HG03575 (cell line): Measurements from ENCODE around the gene CAPZA3.
"Not testable (repeated sequence)": the region's sequence is repeated elsewhere in the genome, so short reads cannot be mapped to it uniquely, and the experiment has no call there.

Source experiments
- ATAC-seq: cut with Tn5 transposase; IDR thresholded peaks from one replicate; pipeline ENCODE4 v1.9.1; 2021; ENCODE audit not compliant: unreplicated experiment, insufficient number of reproducible peaks, low FRiP score; ENCODE audit errors: extremely low read depth

The CAPZA3 gene

GRCh38 chr12:18737819-18738218, at the start of gene CAPZA3, which contains the start of gene PLCZ1:
Gene CAPZA3 (plus strand): TSS chr12:18738119. CDS start chr12:18738269, 150 bp downstream.
Gene PLCZ1 (minus strand): TSS chr12:18738012. CDS start chr12:18737371, 641 bp downstream.
- ATAC-seq = no peak

- no peak for ATAC-seq
Observed at GRCh38 chr12:18689771-18690170, 48.1 kb upstream of the CAPZA3 start.

GRCh38 chr12:18690653-18691052, 47.3 kb upstream of the CAPZA3 start:
- ATAC-seq = no peak

- not testable (repeated sequence) for ATAC-seq
Observed at GRCh38 chr12:18693986-18694385, 43.9 kb upstream of the CAPZA3 start.

GRCh38 chr12:18696971-18697602, 40.8 kb upstream of the CAPZA3 start:
- ATAC-seq = no peak

GRCh38 chr12:18700271-18700670, 37.6 kb upstream of the CAPZA3 start:
- ATAC-seq = no peak

GRCh38 chr12:18703321-18703720, 34.6 kb upstream of the CAPZA3 start:
- no peak for ATAC-seq

- no peak for ATAC-seq
Observed at GRCh38 chr12:18703911-18704310, 34.0 kb upstream of the CAPZA3 start.

- no peak for ATAC-seq
Observed at GRCh38 chr12:18706798-18707197, 31.1 kb upstream of the CAPZA3 start.

- ATAC-seq = no peak
Observed at GRCh38 chr12:18716236-18716635, 21.7 kb upstream of the CAPZA3 start.

- no peak for ATAC-seq
Observed at GRCh38 chr12:18718462-18718861, 19.5 kb upstream of the CAPZA3 start.

- no peak for ATAC-seq
Observed at GRCh38 chr12:18719922-18720510, 17.9 kb upstream of the CAPZA3 start.

GRCh38 chr12:18720690-18721089, 17.2 kb upstream of the CAPZA3 start:
- no peak for ATAC-seq

GRCh38 chr12:18721452-18721851, 16.5 kb upstream of the CAPZA3 start:
- no peak for ATAC-seq

- no peak for ATAC-seq
Observed at GRCh38 chr12:18723752-18724151, 14.2 kb upstream of the CAPZA3 start.

GRCh38 chr12:18731156-18731555, 6.8 kb upstream of the CAPZA3 start:
- no peak for ATAC-seq

GRCh38 chr12:18747895-18748294, 10.0 kb downstream of the CAPZA3 start:
- no peak for ATAC-seq

GRCh38 chr12:18749386-18749957, 11.6 kb downstream of the CAPZA3 start:
- no peak for ATAC-seq

GRCh38 chr12:18750085-18750484, 12.2 kb downstream of the CAPZA3 start:
- ATAC-seq = no peak

GRCh38 chr12:18751866-18752265, 13.9 kb downstream of the CAPZA3 start:
- ATAC-seq = no peak
